Measurements from ENCODE around the gene TRPV6.

The TRPV6 gene

DNA sequence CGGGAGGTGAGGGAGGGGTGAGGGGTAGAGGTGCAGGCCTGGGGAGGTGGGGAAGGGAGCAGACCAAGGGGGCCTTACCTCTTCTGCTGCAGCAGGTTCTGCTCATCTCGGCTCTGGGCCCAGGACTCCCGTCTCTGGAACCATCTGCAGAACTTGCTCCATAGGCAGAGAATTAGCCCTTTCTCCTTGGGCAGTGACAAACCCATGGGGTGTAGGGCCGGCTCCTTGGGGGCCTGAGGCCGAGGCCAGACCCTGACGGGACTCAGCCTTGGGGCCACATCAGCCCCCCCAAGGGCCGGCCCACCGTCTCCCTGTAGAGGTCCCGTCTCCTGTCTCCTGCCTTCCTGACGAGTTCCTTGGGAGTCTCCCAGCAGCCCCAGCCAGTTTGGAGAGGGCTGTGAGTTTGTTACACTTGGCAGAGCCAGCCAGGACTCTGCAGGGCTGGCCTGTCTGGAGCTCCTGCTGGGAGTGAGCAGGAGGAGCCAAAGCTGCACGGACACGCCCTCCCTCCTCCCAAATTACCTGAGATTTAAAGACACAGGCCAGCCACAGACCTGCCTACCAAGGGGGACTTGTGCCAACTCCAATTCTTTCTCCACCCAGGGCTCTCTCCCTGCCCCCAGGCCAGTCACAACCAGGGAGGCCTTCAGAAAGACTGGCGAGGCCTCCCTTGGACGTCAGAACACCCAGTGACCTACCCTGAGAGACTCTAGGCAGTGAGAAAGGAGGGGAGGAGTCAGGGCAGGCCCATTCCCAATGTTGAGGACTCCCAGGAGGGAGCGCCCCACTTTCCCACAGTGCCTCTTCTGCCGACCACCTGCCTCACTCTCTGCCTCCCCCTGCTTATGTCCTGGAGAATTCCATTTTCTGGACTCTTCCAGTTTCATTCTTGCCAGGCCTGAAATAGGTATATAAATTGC, at the start of gene TRPV6:
TSS of gene TRPV6 (minus strand) at position 435 of the 920 bp plus-strand sequence.
- DNase-seq (ENCODE audit: low read depth), result no peak

DNA sequence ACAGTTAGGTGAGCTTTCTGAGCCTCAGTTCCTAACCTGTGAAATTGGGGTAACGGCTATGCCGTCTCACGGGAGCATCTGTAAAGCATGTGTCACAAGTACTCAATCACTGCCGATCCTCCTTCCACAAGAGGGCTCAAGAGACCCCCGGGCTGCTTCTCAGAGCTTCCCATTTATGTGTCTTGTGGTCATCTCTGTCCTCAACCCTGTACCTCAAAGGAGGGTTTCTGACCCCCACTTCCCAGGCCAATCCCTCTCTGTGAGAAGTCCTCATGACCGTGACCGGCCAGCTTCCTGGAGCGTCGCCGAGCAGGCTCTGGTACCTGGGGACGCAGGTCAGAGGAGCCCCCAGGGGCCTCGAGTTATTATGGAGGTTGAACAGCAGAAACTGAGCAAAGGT, 48.5 kb upstream of the TRPV6 start:
- DNase-seq (ENCODE audit: low read depth), result no peak

GRCh38 chr7:142933624-142934023, 48.1 kb upstream of the TRPV6 start, which contains the start of gene TRPV5:
TRPV5 (minus strand) TSS chr7:142933746; CDS start chr7:142933459, 287 bp downstream.
- DNase-seq (ENCODE audit: low read depth), result no peak

DNA sequence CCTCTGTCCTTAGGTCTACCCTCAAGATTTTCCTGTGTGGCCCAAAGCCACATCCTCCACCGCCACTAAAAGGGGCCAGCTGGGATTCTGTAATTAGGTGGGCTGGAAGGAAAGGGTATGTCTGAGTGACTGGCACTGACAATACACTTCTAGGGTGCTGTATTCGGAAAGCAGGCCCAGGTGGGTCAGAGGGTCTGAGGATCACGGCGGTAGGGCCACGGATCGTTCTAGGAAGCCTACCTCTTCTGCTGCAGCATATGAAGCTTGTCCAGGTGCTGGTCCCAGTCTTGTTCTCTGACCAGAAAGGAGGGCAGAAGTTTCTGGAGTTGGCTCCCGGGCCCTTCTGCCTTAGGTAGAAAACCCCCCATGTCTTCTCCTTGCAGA, 47.5 kb upstream of the TRPV6 start:
- DNase-seq (ENCODE audit: low read depth), result no peak

DNA sequence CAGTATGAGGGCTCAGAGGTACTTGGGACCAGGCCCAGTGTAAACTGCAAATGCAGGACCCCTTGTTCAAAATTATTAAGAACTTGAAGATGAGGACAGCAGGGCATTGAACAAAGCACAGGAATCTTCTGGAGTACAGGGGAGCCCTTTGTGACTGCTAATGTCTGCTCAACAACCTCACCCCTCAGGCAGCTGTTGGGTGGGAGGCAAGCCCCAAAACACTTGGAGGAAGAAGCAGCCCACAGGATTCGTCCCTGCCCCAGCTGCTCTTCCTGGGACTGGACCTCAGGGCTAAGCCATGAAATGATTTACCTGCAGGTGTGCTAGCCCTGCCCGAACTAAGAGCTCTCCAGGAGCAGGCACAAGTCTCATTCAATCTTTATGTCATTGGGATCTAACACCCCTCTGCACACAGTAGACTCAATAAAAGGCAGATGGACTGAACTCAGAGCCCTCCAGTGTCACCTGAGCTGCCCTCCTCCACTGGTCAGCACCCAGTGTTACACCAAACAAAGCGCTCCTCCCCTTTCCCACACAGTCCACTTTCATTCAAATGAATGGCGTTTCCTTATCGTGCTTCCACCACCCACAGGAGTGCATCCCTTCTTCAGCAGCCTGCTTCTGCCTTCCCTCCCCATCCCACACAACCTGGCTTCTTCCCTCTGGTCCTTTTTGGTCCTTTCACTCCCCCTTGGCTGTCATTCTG, 47.0 kb upstream of the TRPV6 start:
- no peak for DNase-seq (ENCODE audit: low read depth)

DNA sequence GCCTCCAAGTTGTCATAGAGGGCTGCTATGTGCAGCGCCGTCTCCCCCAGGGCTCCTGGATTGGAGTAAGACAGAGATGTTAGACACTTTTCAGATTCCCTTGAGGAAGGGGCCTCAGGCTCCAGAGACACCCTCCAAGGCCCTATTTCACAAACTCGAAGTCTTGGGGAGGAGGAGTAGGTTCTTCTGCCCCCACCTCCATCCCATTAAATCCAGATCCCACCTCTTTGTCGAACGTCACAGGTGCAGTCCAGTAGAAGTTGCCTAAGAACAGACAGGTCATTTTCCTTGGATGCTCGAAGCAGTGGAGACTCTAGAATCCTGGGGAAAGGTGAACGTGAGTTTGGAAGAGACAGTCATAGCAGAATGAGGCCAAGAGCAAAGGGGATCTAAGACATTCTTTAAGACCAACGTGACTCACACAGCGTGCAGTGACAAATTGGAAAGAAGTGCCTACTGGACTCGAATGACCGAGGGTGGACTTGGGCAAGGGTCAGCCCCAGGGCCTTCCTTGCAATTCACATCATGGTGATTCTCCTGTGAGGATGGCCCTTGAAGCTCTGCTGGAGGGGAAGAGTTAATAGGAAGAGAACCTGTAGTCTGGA, 44.7 kb upstream of the TRPV6 start:
- no peak for DNase-seq (ENCODE audit: low read depth)

GRCh38 chr7:142927949-142928348, 42.4 kb upstream of the TRPV6 start:
- DNase-seq (ENCODE audit: low read depth), result no peak

- DNase-seq (ENCODE audit: low read depth), result no peak
These were observed 41.7 kb upstream of the TRPV6 start for GRCh38 chr7:142927085-142927745.

DNA sequence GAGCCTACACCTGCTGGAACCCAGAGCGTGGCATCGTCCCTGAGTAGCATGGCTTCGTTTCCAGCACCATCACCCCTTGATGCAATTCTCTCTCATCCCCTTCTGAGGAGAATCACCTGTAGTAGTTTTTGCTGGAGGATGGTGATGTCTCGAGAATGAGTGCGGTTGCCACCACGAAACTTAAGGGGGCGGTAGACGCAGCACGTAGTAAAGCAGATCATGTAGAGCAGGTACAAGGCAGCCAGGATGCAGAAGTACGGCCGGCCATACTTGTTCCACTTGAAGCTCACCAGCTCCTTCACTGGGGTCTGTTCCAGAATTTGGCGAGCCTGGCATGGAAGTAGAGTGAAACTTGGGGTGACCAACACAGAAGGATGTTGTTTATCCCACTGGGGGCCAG, 39.9 kb upstream of the TRPV6 start:
- DNase-seq (ENCODE audit: low read depth), result no peak

- no peak for DNase-seq (ENCODE audit: low read depth)
These were observed 37.8 kb upstream of the TRPV6 start for GRCh38 chr7:142923391-142923790.

GRCh38 chr7:142919656-142920055, 34.1 kb upstream of the TRPV6 start:
- DNase-seq (ENCODE audit: low read depth), result no peak

DNA sequence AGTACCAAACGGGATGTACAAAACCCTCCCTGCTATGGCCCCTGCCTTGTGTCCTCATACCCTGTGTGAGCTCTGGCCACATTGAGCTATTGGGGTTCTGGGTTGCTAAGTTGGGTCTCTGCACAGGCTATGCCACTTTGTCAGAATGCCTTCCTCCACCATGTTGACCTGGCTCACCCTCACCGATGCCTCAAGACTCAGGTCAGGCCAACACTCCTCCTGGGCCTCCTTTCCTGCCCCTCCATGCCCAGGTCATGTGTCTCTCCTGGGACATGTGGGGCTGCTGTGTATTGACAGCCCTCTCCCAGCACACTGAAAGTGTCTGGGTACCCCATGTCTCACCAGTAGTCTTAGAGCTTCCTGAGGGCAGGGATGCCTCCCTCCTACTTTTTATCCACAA, 33.4 kb upstream of the TRPV6 start:
- no peak for DNase-seq (ENCODE audit: low read depth)

DNA sequence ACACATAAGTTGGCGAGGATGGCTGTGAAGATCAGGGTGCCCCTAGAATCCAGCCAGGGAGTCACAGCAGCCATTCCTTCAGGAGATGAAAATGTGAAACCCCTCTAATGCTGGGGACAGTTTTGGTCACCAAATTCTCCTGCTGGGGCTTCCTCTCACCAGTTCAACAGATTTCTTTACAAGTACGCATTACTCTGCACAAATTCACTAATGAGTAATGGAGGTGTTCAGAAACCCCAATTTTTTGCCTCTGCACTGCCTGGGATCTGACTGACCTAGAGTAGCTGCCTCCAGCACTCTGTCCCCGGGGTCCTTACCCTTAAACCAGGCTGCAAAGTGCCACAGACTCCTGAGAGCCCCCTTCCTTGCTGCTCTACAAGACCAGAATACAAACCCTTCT, 31.9 kb upstream of the TRPV6 start:
- no peak for DNase-seq (ENCODE audit: low read depth)

- DNase-seq (ENCODE audit: low read depth), result no peak
These were observed 31.0 kb upstream of the TRPV6 start for GRCh38 chr7:142916508-142916907.

DNA sequence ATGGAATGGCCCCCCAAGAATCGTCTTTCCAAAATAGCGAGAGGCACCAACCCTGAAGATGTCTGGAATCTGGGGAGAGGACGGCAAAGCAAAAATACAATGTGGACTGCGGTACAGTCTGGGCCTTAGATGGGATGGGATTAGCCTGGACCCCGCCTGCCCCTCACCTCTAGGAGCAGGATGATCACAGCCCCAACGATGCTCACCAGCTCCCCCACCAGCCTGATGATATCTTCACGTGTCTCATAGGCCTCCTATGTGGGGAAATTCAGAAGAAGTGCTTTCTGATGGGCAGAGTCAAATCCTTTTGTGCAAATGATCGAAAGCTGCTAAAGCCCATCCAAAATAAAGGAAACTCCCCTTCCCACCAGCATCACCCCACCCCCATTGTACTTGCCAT, 29.8 kb upstream of the TRPV6 start:
- no peak for DNase-seq (ENCODE audit: low read depth)

DNA sequence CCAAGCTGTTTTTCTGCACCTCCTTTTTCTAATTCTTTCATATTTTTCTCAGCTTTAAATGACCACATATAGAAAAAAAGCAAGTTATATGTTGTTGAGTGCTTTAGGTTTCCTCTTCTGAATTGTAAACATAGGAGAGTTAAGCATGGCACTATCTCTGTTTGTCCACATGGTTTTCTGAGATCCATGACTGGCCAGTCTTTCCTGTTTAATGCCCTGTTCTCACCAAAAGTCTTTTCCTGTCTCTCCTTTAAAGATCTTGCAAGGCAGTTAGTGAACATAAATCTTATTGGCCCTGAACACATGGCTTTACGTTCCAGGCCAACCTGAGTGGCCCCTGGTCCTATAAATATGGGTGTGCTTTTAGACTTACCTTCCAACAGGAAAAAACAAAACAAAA, 28.6 kb upstream of the TRPV6 start:
- no peak for DNase-seq (ENCODE audit: low read depth)

GRCh38 chr7:142913566-142913965, 28.0 kb upstream of the TRPV6 start:
- no peak for DNase-seq (ENCODE audit: low read depth)

GRCh38 chr7:142913051-142913450, 27.5 kb upstream of the TRPV6 start:
- no peak for DNase-seq (ENCODE audit: low read depth)

DNA sequence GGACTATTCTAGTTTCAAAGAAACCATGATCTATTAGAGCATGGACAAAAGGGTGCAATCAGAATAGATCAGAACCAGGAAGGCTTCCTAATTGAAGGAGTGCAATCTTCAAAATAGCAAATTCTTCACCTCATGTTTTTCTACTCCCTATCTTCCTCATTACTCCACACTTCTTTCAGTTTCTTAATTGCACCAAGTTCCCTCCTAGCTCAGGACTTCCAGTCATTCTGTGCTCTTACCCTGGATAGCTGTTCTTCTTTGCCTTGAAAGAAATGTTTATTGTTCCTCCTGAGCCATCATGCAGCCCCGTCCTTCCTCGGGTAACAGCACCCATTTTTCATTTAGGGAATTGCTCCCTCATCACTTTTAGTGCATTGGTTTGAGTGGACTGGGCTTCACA, 24.9 kb upstream of the TRPV6 start:
- DNase-seq (ENCODE audit: low read depth), result no peak

GRCh38 chr7:142910031-142910433, 24.5 kb upstream of the TRPV6 start:
- DNase-seq (ENCODE audit: low read depth), result no peak

GRCh38 chr7:142908921-142909890, 23.7 kb upstream of the TRPV6 start:
- no peak for DNase-seq (ENCODE audit: low read depth)
